Gastroesophageal sphincter (tissue), 3 donors: ENCODE measurements around the gene COPS9.

Experiments used
- EP300 ChIP-seq: sonication (generic); formaldehyde crosslinking; IDR thresholded peaks from one replicate; pipeline ENCODE4 v1.6.1; 2017; ENCODE audit warnings: antibody characterized with exemption, mild to moderate bottlenecking
- POLR2A ChIP-seq, 2 donors: fragments of 450-650 bp; IDR thresholded peaks; one replicate each; pipeline ENCODE4 v1.6.1; 2017; ENCODE audit warnings: antibody characterized with exemption in 2 of 2, mild to moderate bottlenecking in 2 of 2, moderate library complexity in 1 of 2
- POLR2AphosphoS5 ChIP-seq: sonication (generic); formaldehyde crosslinking; IDR thresholded peaks from one replicate; pipeline ENCODE4 v1.6.1; 2017; ENCODE audit warnings: antibody characterized with exemption
- TF ChIP-seq, protein P1 (sequence below), 4 experiments: fragments of 200-600 bp in 2 of 4; fragments of 450-650 bp in 2 of 4; sonication (generic) in 1 of 4; IDR thresholded peaks; one replicate each; pipeline ENCODE4 v1.5.1; 2017 to 2019; ENCODE audit warnings: antibody characterized with exemption in 4 of 4, mild to moderate bottlenecking in 2 of 4, moderate library complexity in 2 of 4

DNA sequence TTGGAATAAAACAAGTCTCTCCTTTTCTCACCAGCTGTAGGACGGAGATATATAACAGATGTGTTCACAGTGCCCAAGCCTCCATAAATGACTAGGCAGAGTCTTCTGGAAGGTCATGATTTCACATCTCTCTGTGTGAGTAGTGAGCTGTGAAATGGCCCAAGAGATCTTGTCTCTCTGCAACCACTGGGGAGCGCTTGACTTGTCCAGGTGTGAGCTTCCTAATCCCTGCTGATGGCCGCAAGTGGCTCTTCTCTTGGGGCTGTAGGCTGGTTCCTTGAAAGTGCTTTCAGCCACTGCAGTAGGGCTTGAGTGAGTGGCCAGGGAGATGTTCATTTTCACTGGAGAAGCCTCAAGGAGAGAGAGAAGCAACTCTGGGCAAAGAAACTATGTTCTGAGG, 42.5 kb upstream of the COPS9 start:
- TF ChIP-seq, protein P1, sequence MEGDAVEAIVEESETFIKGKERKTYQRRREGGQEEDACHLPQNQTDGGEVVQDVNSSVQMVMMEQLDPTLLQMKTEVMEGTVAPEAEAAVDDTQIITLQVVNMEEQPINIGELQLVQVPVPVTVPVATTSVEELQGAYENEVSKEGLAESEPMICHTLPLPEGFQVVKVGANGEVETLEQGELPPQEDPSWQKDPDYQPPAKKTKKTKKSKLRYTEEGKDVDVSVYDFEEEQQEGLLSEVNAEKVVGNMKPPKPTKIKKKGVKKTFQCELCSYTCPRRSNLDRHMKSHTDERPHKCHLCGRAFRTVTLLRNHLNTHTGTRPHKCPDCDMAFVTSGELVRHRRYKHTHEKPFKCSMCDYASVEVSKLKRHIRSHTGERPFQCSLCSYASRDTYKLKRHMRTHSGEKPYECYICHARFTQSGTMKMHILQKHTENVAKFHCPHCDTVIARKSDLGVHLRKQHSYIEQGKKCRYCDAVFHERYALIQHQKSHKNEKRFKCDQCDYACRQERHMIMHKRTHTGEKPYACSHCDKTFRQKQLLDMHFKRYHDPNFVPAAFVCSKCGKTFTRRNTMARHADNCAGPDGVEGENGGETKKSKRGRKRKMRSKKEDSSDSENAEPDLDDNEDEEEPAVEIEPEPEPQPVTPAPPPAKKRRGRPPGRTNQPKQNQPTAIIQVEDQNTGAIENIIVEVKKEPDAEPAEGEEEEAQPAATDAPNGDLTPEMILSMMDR (IDR thresholded peaks at IDR 0.05): no peak
- TF ChIP-seq POLR2AphosphoS5 (no peak), EP300 (no peak), POLR2A (IDR thresholded peaks at IDR 0.05) (no peak)
